HT1080 (cell line): ENCODE measurements around the gene PTPRR. TPM values are rescaled to one million over a fixed set of nuclear protein-coding genes. Genes with fewer than 3 reads are reported as not detected.
"Not testable (repeated sequence)": the region's sequence is repeated elsewhere in the genome, so short reads cannot be mapped to it uniquely, and the experiment has no call there.

Experiments
- DNase-seq: peaks from one replicate; pipeline ENCODE4 v3.0.0-alpha.2; 2015; ENCODE audit warnings: low read depth
- total RNA-seq: library from RNA; depleted of rRNA; stranded (reverse); fragments of >200 nt; shearing (Covaris generic); gene quantifications from 2 replicates; pipeline ENCODE4 v1.2.3, GENCODE V29; 2014

Gene PTPRR
- total RNA-seq, 1 experiment from 2014 or later: 2.5 TPM

- DNase-seq: no peak
These were observed 170.6 kb downstream of the PTPRR start for GRCh38 chr12:70749931-70750330.

GRCh38 chr12:70748809-70749208, 171.7 kb downstream of the PTPRR start:
- DNase-seq: no peak

- no peak for DNase-seq
These were observed 172.9 kb downstream of the PTPRR start for GRCh38 chr12:70747445-70748260.

GRCh38 chr12:70745048-70745447, 175.5 kb downstream of the PTPRR start:
- no peak for DNase-seq

GRCh38 chr12:70744178-70744577, 176.4 kb downstream of the PTPRR start:
- no peak for DNase-seq

- DNase-seq: no peak
These were observed 179.3 kb downstream of the PTPRR start for GRCh38 chr12:70741256-70741655.

- DNase-seq: no peak
These were observed 180.8 kb downstream of the PTPRR start for GRCh38 chr12:70739756-70740155.

GRCh38 chr12:70736351-70737133, 184.0 kb downstream of the PTPRR start:
- DNase-seq: no peak

GRCh38 chr12:70735197-70735596, 185.3 kb downstream of the PTPRR start:
- DNase-seq: not testable (repeated sequence)

- DNase-seq: peak; percentile 62
These were observed 187.2 kb downstream of the PTPRR start for GRCh38 chr12:70733385-70733784.

- no peak for DNase-seq
These were observed 188.3 kb downstream of the PTPRR start for GRCh38 chr12:70732287-70732686.

- no peak for DNase-seq
These were observed 189.8 kb downstream of the PTPRR start for GRCh38 chr12:70730675-70731180.

- no peak for DNase-seq
These were observed 196.1 kb downstream of the PTPRR start for GRCh38 chr12:70724444-70724843.

- DNase-seq: peak; percentile 8
These were observed 197.8 kb downstream of the PTPRR start for GRCh38 chr12:70722584-70723343.

- no peak for DNase-seq
These were observed 198.7 kb downstream of the PTPRR start for GRCh38 chr12:70721656-70722357.

- no peak for DNase-seq
These were observed 199.3 kb downstream of the PTPRR start for GRCh38 chr12:70721216-70721615.

- DNase-seq: peak; percentile 13
These were observed 200.7 kb downstream of the PTPRR start for GRCh38 chr12:70719672-70720420.

GRCh38 chr12:70719071-70719470, 201.5 kb downstream of the PTPRR start:
- DNase-seq: no peak

GRCh38 chr12:70711831-70712230, 208.7 kb downstream of the PTPRR start:
- DNase-seq: no peak

- no peak for DNase-seq
These were observed 211.5 kb downstream of the PTPRR start for GRCh38 chr12:70709022-70709421.
